Measurements from ENCODE around the gene RTN4.

The RTN4 gene

GRCh38 chr2:55063713-55064323, 13.6 kb upstream of the RTN4 start:
- TF ChIP-seq CTCF (conservative IDR thresholded peaks at IDR 0.05; ENCODE audit: low read depth, low read length), result peak; percentile 21
- DNase-seq (ENCODE audit: low read depth), result no peak
- H3K4me3 ChIP-seq (ENCODE audit: low read depth, low read length), result no peak overlapping the region

- no peak for DNase-seq (ENCODE audit: low read depth)
- no peak for TF ChIP-seq CTCF (conservative IDR thresholded peaks at IDR 0.05; ENCODE audit: low read depth, low read length)
- H3K4me3 ChIP-seq (ENCODE audit: low read depth, low read length), result no peak overlapping the region
Observed at GRCh38 chr2:55063226-55063625, 13.0 kb upstream of the RTN4 start.

GRCh38 chr2:55062754-55063153, 12.5 kb upstream of the RTN4 start:
- no peak overlapping the region for H3K4me3 ChIP-seq (ENCODE audit: low read depth, low read length)
- DNase-seq (ENCODE audit: low read depth), result no peak
- no peak for TF ChIP-seq CTCF (conservative IDR thresholded peaks at IDR 0.05; ENCODE audit: low read depth, low read length)

GRCh38 chr2:55061523-55062344, 11.5 kb upstream of the RTN4 start:
- no peak for DNase-seq (ENCODE audit: low read depth)
- H3K4me3 ChIP-seq (ENCODE audit: low read depth, low read length), result no peak overlapping the region
- no peak for TF ChIP-seq CTCF (conservative IDR thresholded peaks at IDR 0.05; ENCODE audit: low read depth, low read length)

GRCh38 chr2:55059793-55060192, 9.5 kb upstream of the RTN4 start:
- H3K4me3 ChIP-seq (ENCODE audit: low read depth, low read length), result no peak overlapping the region
- no peak for TF ChIP-seq CTCF (conservative IDR thresholded peaks at IDR 0.05; ENCODE audit: low read depth, low read length)
- no peak for DNase-seq (ENCODE audit: low read depth)

GRCh38 chr2:55057474-55057873, 7.2 kb upstream of the RTN4 start:
- no peak overlapping the region for H3K4me3 ChIP-seq (ENCODE audit: low read depth, low read length)
- no peak for DNase-seq (ENCODE audit: low read depth)
- no peak for TF ChIP-seq CTCF (conservative IDR thresholded peaks at IDR 0.05; ENCODE audit: low read depth, low read length)
